Choroid plexus epithelial cell (primary cell): ENCODE data around the gene LY6G6C.

Experiments used
- DNase-seq: peaks from one replicate; pipeline ENCODE4 v3.0.0-alpha.2; 2010; ENCODE audit warnings: low read depth
- H3K4me3 ChIP-seq: 2 replicates; pipeline ENCODE4 v1.5.1; 2011; ENCODE audit warnings: low read depth, mild to moderate bottlenecking, control low read depth, low read length, moderate library complexity
- TF ChIP-seq, protein P1 (sequence below): conservative IDR thresholded peaks from 2 replicates; pipeline ENCODE4 v1.5.1; 2011; ENCODE audit warnings: low read depth, mild to moderate bottlenecking, control low read depth, inconsistent platforms, low read length, moderate library complexity

Gene LY6G6C

DNA sequence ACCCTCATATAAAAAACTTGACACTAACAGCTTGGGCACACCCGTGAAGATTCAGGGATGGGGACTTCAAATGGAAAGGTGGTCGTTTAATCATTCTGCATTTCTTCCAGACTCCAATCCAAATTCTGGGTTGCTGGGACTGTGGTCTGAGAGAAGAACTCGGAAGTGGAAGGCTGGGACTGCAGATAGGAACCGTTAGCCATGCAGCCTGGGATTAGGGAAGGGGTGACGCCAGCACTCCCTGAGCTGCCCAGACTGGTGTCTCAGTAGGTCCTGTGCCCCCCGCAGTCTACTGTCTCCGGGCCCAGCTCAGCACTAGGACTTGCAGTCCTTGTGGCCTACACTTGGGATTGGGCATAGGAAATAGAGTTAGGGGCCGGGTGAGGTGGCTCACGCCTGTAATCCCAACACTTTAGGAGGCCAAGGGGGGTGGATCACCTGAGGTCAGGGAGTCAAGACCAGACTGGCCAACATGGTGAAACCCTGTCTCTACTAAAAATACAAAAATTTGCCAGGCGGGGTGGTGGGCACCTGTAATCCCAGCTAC is 15.3 kb upstream of the LY6G6C start:
- H3K4me3 ChIP-seq: peak overlapping the region; percentile 91
- TF ChIP-seq, protein P1, sequence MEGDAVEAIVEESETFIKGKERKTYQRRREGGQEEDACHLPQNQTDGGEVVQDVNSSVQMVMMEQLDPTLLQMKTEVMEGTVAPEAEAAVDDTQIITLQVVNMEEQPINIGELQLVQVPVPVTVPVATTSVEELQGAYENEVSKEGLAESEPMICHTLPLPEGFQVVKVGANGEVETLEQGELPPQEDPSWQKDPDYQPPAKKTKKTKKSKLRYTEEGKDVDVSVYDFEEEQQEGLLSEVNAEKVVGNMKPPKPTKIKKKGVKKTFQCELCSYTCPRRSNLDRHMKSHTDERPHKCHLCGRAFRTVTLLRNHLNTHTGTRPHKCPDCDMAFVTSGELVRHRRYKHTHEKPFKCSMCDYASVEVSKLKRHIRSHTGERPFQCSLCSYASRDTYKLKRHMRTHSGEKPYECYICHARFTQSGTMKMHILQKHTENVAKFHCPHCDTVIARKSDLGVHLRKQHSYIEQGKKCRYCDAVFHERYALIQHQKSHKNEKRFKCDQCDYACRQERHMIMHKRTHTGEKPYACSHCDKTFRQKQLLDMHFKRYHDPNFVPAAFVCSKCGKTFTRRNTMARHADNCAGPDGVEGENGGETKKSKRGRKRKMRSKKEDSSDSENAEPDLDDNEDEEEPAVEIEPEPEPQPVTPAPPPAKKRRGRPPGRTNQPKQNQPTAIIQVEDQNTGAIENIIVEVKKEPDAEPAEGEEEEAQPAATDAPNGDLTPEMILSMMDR: no peak
- DNase-seq: no peak

DNA sequence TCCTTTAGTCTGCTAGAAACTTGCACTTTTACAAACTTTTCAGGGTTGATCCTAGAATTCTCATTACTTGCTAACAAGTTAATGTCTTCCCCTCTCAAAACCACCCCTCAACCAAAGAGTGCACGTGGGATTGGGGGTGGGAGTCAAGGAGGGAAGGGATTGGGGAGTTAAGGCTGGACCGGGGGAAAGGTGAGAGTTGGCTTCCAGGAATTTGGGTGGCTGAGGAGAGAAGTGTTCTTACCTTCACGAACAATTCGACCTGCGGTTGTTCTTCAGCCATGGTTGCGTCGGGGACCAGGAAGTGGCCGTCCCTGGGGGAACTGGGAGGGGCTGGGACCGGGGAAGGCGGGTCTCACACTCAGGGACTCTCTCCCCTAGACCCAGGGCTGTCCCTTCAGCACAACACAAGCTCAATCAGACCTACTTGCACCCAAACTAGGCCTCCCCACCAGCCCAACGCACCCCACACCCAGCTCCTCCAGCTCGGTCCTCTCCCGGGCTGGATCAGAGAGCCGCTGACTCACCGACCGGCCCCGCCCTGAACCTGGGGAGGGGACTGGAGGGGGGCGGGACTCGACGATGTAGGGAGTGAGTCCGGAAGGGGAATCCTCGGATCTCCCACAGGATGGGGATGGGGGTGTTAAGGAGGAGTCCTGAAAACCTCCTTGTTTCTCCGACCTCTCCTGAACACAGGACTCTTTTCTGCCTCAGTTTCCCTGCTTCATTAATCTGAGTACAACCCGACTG is 14.6 kb upstream of the LY6G6C start, which contains the start of gene CLIC1:
CLIC1 (minus strand) TSS at position 510 of the 747 bp plus-strand sequence; CDS start at position 280, 230 bp downstream.
- H3K4me3 ChIP-seq: peak within 1 kb of the TSS; percentile 91
- TF ChIP-seq, protein P1: no peak
- DNase-seq: peak; percentile 82

DNA sequence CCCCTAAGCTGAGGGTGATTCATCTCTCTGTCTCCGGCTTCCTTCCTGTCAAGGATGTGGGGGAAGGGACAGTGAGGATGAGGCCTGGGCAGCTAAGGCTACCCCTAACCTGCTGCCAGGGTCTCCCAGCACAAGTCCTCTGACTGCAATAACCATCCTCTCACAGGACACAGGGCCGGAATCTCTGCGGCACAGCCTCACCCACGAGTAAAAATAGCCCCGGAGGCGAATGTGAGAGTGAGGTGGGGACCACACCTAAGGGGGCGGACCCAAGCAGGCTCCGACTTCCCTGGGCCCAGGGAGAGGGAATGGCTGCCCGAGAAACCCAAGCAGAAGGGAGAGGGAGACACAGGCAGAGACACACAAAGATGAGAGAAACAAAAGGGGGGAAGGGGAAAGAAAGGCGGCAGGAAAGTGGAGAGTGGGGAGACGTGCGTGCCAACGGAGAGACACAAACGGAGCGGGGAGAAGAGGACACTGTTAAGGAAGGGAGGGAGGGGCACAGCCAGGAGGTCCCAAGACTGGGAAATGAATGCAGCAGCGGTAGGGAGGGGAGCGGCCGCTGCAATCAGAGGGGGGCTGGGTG is 13.4 kb upstream of the LY6G6C start:
- peak overlapping the region; percentile 91 for H3K4me3 ChIP-seq
- peak; percentile 61 for DNase-seq
- TF ChIP-seq, protein P1: no peak

DNA sequence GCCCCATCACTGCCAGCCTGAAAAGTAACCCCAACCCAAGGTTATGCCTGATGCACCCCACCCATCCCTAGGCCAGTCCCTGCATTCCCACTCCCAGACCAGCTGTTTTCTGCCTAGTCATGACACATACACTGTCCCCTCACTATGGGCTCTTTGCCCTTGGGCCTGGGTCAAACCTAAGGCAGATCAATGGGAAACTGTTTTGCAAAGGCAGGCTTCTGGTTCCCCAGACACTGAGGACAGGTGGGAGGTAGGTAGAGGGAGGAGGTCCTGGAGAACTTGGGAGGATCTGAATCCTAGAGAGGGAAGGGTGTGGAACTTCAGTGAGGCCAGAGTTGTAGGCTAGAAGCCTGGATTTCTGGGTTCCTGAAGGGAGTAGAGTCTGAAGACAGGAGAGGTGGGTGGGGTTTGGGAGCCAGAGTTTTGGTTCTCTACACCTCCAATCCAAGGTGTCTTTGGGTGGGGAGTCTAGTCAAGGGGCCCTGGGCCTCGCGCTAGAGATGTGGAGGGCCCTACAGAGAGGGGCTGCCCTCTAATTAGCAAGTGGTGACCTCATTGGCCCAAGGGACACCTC is 12.8 kb upstream of the LY6G6C start:
- no peak for DNase-seq
- H3K4me3 ChIP-seq: peak overlapping the region; percentile 91
- TF ChIP-seq, protein P1: no peak

DNA sequence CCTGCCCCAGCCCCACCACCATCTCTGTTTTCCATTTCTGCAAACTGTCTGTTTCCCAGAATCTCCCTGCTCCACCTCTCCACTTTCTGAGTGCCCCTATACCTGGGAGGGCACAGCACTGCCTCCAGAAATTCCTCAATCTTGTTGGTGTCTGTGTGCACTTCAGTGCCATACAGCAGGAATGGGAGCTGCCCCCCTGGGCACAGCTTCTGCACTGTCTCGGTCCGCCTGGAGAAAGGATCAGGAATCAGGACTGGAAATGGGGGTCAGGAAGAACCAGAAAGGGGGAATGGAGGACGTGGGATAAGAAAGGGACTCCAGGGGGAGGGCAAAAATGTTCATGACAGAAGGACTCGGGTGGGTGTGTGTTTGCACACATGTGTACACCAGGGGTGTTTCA is 12.2 kb upstream of the LY6G6C start:
- TF ChIP-seq, protein P1: no peak
- H3K4me3 ChIP-seq: peak overlapping the region; percentile 91

DNA sequence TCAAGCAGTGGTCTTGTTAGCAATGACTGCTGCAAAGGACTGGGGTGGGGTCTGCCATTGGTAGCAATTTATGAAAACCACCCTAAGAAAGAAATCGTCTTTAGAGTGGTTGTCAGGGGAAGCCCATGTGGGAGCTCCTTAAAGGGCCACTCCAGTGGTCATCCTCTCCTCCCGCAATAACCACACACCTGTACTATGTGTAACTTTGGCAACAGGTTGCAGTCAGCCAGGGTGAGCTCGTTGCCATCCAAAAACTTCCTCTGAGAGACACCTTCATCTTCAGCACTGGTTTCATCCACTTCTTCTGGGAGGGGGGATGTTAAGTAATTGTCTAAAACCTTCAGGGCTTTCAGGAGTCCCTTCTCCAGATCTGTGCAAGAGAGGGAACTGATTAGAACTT is 10.5 kb upstream of the LY6G6C start:
- TF ChIP-seq, protein P1: no peak
- DNase-seq: no peak
- no peak overlapping the region for H3K4me3 ChIP-seq

More for the DNA sequence above, 12.2 kb upstream of the LY6G6C start:
- no peak for DNase-seq
